ENCODE measurements around the gene TSPAN8.

Gene TSPAN8

DNA sequence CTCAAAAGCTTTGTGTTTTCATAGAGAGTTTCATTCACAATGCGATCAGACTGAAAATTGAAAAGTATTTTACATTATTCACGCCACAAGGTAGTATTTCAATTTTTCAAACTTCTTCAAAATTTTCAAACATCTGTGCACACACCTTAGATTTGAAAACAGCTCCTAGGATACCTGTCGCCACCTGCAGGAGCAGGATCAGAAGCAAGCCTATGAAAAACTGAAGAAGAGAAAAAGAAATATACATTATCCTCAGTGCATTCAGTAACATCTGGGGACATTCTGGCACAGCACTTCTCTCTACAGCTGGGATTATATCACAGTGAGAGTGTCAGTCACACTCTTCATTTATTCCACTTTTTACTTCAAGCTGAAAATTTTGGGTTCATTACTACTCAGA, 19.8 kb downstream of the TSPAN8 start:
- no peak for TF ChIP-seq CTCF (IDR thresholded peaks at IDR 0.05; ENCODE audit: low read depth, low read length)
- no peak for DNase-seq (ENCODE audit: extremely low read depth, low read depth)

- no peak for TF ChIP-seq CTCF (IDR thresholded peaks at IDR 0.05; ENCODE audit: low read depth, low read length)
Observed at GRCh38 chr12:71135812-71136176, 22.0 kb downstream of the TSPAN8 start.

DNA sequence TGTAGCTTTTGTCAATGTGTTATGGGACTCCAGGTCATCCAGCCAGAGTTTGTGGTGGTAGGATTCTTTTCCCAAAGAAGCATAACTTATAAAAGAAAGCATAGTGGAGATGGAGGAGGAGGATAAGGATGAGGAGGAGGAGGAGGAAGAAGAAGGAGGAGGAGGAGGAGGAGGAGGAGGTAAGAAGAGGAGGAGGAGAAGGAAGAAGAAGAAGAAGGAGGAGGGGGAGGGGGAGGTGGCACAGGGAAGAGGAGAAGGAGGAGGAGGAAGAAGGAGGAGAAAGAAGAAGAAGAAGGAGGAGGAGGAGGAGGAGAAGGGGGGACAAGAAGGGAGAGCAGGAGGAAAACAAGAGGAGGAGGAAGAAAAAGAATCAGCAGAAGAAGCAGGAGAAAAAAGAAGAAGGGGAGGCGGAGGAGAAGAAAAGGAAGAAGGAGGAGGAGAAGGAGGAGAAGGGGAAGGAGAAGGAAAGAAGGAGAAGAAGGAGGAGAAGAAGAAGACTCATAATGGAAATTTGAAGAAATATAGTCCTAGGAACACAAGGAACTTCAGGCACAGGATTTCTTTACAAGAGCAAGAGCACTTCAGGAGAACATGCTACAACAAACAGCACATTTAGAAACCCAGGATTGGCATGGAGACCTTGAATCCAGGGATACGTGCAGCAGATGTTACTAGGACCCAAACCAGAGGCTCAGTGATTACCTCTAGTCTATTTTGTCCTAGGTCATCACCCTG, 22.6 kb downstream of the TSPAN8 start:
- DNase-seq (ENCODE audit: extremely low read depth, low read depth) = no peak

More at GRCh38 chr12:71135812-71136176, 22.0 kb downstream of the TSPAN8 start:
- DNase-seq (ENCODE audit: extremely low read depth, low read depth) = no peak

DNA sequence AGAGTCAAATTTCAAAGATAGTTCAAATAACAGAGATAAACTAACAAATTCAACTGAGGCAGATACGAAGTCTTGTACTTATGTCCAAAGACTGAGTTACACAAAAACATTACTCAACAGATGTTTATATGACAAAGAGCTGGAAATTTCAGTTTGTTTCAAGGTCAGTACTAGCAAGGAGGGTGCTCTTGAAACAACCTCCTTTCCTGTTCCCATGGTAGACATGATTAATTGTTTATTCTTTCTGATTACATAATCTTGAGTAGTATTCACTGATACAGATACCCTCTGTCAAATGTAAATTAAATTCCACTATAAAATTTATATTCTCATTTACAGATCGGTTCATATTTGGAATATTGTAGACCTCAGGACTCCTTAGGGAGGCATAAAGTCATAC, 23.4 kb downstream of the TSPAN8 start:
- DNase-seq (ENCODE audit: extremely low read depth, low read depth) = no peak
- TF ChIP-seq CTCF (IDR thresholded peaks at IDR 0.05; ENCODE audit: low read depth, low read length) = no peak

More for the DNA sequence above, 22.6 kb downstream of the TSPAN8 start:
- TF ChIP-seq CTCF (IDR thresholded peaks at IDR 0.05; ENCODE audit: low read depth, low read length) = no peak

DNA sequence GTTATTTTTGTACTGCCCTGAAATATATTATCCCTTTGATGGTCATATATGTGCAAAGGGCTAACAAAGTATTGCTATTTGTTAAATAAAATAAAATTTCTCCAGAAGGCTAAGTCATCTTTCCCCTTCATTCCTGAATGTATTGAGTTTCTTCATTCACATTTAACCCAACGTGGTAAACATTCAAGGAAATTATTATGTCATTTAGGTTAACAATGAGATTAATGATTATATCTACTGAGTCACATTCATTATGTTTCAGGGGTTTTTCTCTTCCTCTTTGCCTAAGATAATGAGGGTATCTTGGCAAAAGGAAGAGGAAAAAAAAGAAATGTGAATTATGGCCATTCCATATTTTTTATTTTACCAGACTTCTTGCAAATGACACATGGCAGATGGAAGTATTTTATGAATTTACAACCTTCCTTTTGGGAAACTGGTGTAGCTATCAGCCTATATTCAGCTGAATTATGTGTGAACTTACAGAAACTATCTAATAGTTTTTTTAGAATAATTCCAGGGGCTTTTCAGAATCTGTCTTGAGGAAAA, 27.2 kb downstream of the TSPAN8 start:
- TF ChIP-seq CTCF (IDR thresholded peaks at IDR 0.05; ENCODE audit: low read depth, low read length) = no peak
- DNase-seq (ENCODE audit: extremely low read depth, low read depth) = no peak

DNA sequence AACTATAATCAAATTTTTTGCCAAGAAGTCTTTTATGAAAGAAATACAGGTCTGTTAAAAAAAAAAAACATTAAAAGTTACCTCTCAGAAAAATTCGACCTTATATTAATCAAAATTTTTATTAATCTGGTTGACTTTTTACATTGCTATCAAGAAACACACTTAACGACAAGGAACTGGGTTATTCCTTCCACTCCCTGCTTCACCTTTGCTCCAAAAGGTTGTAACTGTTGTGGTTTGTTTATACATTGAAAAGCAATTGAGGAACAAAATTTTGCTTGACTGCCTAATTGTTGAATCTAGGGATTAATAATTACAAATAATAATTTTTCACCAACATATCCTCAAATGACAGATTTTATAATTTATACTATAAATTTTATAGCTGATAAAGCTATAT, 28.4 kb downstream of the TSPAN8 start:
- no peak for TF ChIP-seq CTCF (IDR thresholded peaks at IDR 0.05; ENCODE audit: low read depth, low read length)
- no peak for DNase-seq (ENCODE audit: extremely low read depth, low read depth)

DNA sequence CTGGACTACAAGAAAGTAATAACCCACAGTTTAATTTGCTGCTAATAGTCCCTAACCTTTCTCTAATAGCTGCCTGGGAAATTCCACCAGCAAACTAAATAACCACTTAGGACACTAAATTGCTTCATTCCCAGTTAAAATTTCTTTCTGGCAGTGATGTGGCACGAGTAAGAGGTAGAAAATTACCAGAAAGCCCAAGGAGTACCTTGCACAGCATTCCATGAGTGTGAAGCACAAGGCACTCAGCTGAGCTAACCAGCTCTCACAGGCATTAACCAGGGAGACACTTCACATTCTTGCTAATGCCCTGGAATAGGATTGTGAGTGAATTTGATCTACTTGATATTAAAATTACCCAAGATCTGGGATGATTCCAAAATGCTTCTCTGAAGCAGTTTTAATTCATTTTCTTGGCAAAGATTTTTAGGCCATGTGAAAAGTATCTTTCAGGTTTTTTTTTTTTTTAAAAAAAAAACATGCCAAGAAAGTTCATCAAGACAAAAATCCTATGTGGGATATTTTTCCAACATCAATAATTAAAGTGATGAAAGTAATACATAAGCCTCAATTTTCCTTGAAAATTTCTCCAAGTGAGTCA, 29.5 kb downstream of the TSPAN8 start:
- no peak for DNase-seq (ENCODE audit: extremely low read depth, low read depth)
- no peak for TF ChIP-seq CTCF (IDR thresholded peaks at IDR 0.05; ENCODE audit: low read depth, low read length)

Measured in AG09319 (cell line).